T follicular helper cell (primary cell): ENCODE data around the gene JUNB.

Experiments used
- DNase-seq: peaks from one replicate; pipeline ENCODE4 v3.0.0-alpha.2; 2020; ENCODE audit warnings: low read depth
- total RNA-seq, 2 experiments: gene quantifications; one replicate each; lab custom pipeline; 2026; lab: John Stamatoyannopoulos, UW

Gene JUNB
- total RNA-seq, result 159 to 309 reads per million in 2 experiments

- peak; percentile 96 for DNase-seq
These were observed at the start of gene JUNB for GRCh38 chr19:12791345-12792050. TSS of gene JUNB (plus strand) at chr19:12791486. CDS start at chr19:12791772, 286 bp downstream.

DNA sequence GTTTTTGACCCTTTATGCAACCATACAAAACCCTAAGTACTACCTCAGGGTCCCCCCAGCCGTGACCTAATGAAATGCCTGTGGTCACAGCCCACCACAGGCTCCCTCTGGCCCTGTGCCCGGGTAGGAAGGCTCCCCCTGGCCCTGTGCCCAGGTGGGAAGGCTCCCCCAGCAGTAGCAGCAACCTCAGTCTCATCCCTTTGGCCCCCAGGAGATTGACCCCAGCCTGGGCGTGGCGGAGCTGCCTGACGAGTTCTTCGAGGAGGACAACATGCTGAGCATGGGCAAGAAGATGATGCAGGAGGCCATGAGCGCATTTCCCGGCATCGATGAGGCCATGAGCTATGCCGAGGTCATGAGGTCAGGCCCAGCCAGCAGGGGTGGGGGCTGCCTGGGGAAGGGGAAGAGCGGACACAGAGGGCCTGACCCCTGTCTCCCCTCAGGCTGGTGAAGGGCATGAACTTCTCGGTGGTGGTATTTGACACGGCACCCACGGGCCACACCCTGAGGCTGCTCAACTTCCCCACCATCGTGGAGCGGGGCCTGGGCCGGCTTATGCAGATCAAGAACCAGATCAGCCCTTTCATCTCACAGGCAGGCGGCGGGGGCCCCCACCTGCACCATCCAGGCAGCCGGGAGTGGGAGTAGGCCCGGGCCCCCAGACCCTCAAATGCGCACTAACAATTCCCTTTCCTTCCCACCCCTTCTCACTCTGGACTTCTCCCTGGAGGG is 46.0 kb upstream of the JUNB start:
- no peak for DNase-seq

GRCh38 chr19:12748489-12748888 is 42.8 kb upstream of the JUNB start:
- DNase-seq, result no peak

- DNase-seq, result no peak
These were observed 41.3 kb upstream of the JUNB start for GRCh38 chr19:12749938-12750521.

DNA sequence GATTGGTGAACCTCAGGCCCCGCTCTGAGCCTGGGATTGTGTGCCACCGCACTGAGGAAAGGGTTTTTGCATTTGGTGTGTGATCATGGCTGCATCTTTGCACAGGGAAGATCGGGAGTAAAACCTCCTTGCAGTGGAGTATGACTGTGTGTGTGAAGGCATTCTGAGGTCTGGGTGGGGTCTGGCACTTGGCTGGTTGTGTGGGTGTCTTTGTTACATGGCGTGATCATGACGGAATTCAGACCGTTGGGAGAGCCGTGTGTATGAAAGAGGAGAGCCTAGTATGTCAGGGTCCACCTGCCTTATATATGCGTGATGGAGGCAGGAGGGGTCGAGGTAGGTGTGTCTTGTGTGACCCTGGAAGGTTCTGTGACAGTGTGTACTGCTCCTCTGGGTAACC is 40.4 kb upstream of the JUNB start:
- DNase-seq, result no peak

- DNase-seq, result no peak
These were observed 39.7 kb upstream of the JUNB start, which contains the start of gene BEST2 for GRCh38 chr19:12751635-12752034. TSS of gene BEST2 (plus strand) at chr19:12751791. CDS start at chr19:12752593, 802 bp downstream.

DNA sequence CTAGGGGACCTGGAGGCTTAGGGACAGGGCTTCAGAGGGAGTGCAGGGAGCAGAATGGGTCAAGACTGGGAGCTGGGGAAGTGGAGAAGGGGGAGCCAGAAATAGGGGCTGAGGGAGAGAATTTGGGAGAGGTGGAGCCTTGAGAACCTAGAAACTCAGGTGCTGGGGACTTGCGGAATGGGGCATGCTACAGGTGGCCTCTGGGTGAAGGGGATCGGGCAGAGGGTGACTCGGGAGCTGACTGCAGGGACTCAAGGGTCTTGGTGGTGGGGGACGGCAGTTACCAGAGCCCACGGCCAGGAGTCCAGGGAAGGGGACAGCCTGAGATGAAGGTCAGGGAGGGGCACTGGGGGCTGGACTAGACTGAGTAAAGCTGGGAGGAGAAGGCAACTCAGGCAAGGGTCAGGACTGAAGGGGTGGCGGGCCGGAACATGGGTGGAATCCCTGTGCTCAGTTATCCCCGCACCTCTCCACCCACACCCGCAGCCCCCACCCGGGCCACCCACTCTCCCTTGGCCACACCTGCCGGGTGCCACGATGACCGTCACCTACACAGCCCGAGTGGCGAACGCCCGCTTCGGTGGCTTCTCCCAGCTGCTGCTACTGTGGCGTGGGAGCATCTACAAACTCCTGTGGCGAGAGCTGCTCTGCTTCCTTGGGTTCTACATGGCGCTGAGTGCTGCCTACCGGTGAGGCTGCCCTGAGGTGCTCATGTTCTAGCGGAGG is 39.1 kb upstream of the JUNB start:
- DNase-seq, result no peak

DNA sequence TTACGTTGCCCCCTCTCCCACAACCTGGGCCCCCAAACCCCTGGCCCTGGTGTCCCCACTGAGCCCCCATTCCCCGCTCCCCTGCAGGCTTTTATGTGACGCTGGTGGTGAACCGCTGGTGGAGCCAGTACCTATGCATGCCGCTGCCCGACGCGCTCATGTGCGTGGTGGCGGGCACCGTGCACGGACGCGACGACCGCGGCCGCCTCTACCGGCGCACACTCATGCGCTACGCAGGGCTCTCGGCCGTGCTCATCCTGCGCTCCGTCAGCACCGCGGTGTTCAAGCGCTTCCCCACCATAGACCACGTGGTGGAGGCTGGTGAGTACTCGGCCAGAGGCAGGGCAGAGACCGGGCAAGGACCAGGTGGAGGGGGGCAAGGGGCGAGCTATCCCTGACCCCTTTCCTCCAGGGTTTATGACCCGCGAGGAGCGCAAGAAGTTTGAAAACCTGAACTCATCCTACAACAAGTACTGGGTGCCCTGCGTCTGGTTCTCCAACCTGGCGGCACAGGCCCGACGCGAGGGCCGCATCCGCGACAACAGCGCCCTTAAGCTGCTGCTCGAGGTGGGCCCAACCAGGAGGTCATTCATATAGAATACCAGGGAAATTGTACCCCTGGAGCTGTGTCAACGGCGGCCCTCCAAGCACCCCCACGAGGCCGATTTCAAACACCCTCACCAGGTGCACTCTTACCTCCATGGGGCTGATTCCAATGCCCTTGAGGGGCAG is 36.7 kb upstream of the JUNB start:
- DNase-seq, result no peak

- no peak for DNase-seq
These were observed 35.0 kb upstream of the JUNB start for GRCh38 chr19:12756150-12756883.

- DNase-seq, result peak; percentile 40
These were observed 33.6 kb upstream of the JUNB start for GRCh38 chr19:12757544-12758274.

DNA sequence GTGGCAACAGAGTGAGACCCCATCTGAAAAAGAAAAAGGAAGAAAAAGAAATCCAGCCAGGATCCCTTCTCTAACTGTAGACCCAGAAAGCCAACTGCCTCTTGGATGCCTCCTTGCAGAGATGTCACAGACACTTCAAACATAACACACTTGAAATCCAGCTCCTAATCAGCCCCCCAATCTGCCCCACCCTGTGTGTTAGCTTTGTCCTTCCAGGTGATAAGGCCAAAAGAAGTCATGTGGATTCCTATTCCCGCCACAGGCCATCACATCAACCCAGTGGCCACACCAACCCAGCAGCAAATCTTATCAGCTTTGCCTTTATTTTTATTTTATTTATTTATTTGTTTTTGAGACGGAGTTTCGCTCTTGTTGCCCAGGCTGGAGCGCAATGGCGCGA is 31.6 kb upstream of the JUNB start:
- DNase-seq, result no peak

- DNase-seq, result no peak
These were observed 28.2 kb upstream of the JUNB start for GRCh38 chr19:12763100-12763499.

DNA sequence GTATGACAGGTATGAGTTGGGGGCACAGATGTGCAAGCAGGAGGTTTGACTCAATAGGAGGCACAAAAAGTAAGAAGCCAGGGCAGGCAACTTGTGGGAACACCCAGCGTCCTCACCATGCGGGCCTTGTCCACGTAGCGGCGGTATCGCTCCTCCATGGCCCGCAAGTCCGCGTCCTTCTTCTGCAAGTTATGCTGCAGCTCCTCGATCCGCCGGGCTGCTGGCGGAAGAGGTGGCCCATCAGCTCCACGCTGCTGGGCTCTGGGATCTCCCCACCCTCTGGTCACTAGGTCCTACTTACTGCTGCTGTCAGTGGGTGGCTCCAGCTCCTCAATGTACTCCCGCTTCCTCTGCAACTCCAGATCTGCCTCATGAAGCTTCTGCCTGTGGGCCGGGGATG is 26.6 kb upstream of the JUNB start:
- DNase-seq, result no peak

DNA sequence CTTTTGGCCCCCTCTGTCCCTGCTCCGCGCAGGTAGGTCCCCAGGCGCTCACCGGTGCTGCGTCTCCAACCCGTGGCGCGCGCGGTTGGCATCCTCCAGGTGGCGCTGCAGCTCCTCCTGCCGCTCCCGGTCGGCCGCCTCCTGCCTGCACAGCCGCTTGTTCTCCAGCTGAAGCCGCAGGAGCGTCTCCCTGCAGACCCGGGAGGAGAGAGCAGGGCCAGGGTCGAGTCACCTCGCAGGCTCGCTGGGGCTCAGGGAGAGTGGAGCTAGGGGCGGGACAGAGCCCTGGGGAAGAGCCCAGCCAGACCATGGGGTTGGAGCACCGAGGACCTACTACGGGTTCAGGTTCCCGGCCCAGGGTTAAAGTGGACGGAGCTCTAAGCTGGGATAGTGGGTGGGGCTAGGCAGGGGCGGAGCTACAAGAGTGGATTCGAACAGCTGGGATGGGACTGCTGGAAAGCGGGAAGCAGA is 25.2 kb upstream of the JUNB start:
- no peak for DNase-seq

DNA sequence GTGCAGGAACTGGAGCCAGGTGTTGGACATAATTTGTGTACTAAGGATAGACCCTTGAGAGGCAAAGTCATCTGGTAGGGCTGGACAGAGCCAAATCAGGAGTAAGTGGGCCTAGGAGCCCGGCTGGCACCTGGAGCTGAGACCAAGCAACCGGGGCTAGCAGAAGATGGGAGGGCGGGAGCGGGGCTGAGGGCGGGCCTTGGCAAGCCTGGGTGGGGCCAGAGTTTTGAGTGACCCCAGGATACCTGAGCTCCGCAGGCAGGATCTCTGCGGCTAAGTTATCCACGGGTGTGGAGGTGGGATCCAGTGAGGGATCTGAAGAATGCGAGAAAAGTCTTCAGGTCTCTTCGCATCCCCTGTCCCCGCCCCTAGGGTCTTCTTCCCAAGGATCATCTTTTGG is 24.1 kb upstream of the JUNB start:
- no peak for DNase-seq

DNA sequence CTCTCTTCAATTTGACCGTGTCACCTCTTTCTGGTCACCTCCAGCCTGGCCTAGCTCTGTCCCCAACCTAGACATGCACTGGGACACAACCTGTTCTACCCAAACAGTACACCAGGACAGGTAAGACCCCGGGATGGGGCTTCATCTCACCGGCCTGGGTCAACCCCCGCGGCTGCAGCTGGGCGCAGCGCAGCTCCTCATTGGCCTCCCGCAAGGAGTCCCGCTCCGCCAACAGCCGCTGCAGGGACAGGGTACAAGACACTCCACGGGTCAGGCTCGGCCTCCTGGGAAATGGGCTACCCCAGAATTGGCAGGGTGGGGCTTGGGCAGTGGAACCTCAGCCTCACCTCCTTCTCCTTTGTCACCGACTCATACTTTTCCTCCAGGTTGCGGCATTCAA is 23.6 kb upstream of the JUNB start:
- DNase-seq, result no peak

- DNase-seq, result no peak
These were observed 21.6 kb upstream of the JUNB start for GRCh38 chr19:12769689-12770088.

GRCh38 chr19:12770922-12771321 is 20.4 kb upstream of the JUNB start:
- DNase-seq, result no peak

DNA sequence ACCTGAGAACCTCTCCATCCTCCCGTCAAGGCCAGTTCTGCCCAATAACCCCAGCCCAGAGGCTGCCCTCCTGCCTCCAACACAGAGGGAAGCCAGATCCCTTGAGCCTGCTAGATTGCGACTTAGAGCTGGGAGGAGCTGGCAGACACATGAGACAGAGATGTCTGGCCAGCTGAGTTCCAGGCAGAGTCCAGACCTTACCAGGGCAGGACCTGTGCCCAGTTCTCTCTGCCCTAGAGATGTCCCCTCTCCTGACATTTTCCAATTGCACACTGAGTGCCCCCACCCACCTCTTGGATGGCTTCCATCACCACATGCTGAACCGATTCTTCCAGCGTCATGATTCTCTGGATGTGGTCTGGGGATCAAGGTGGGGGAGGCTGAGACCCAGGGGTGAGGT is 19.0 kb upstream of the JUNB start:
- DNase-seq, result no peak

- DNase-seq, result no peak
These were observed 17.7 kb upstream of the JUNB start for GRCh38 chr19:12773571-12773970.
